ENCODE measurements around the gene TENT5D.
"Not testable (repeated sequence)": the region's sequence is repeated elsewhere in the genome, so short reads cannot be mapped to it uniquely, and the experiment has no call there.

The TENT5D gene

GRCh38 chrX:80420147-80420546 is at the start of gene TENT5D:
TENT5D (plus strand) TSS chrX:80420447; CDS start chrX:80442540, 22,093 bp downstream.
- DNase-seq (ENCODE audit: low spot score): no peak

GRCh38 chrX:80385651-80386050 is 34.6 kb upstream of the TENT5D start:
- not testable (repeated sequence) for DNase-seq (ENCODE audit: low spot score)

GRCh38 chrX:80388206-80388605 is 32.0 kb upstream of the TENT5D start:
- DNase-seq (ENCODE audit: low spot score): peak; percentile 9

GRCh38 chrX:80412042-80412441 is 8.2 kb upstream of the TENT5D start:
- no peak for DNase-seq (ENCODE audit: low spot score)

GRCh38 chrX:80423000-80423399 is 2.8 kb downstream of the TENT5D start:
- DNase-seq (ENCODE audit: low spot score): no peak

- DNase-seq (ENCODE audit: low spot score): no peak
Measured at GRCh38 chrX:80423744-80424143, 3.5 kb downstream of the TENT5D start.

GRCh38 chrX:80430826-80431504 is 10.7 kb downstream of the TENT5D start:
- no peak for DNase-seq (ENCODE audit: low spot score)

GRCh38 chrX:80431505-80431832 is 11.2 kb downstream of the TENT5D start:
- no peak for DNase-seq (ENCODE audit: low spot score)

- DNase-seq (ENCODE audit: low spot score): no peak
Measured at GRCh38 chrX:80432441-80432840, 12.2 kb downstream of the TENT5D start.

- DNase-seq (ENCODE audit: low spot score): peak; percentile 5
Measured at GRCh38 chrX:80432863-80433262, 12.6 kb downstream of the TENT5D start.

GRCh38 chrX:80468166-80468565 is 47.9 kb downstream of the TENT5D start:
- DNase-seq (ENCODE audit: low spot score): not testable (repeated sequence)

- DNase-seq (ENCODE audit: low spot score): no peak
Measured at GRCh38 chrX:80471582-80471981, 51.3 kb downstream of the TENT5D start.

- DNase-seq (ENCODE audit: low spot score): no peak
Measured at GRCh38 chrX:80485543-80485942, 65.3 kb downstream of the TENT5D start.

- DNase-seq (ENCODE audit: low spot score): no peak
Measured at GRCh38 chrX:80486299-80486698, 66.1 kb downstream of the TENT5D start.

- DNase-seq (ENCODE audit: low spot score): no peak
Measured at GRCh38 chrX:80489166-80489565, 68.9 kb downstream of the TENT5D start.
